Activated gamma-delta T cell (primary cell): ENCODE data around the gene TEX101.
"Not testable (repeated sequence)": the region's sequence is repeated elsewhere in the genome, so short reads cannot be mapped to it uniquely, and the experiment has no call there.

Source experiments
- DNase-seq: peaks from one replicate; lab custom pipeline; 2025; lab: John Stamatoyannopoulos, UW
- total RNA-seq, 2 donors: gene quantifications; one replicate each; lab custom pipeline; 2026; lab: John Stamatoyannopoulos, UW

Gene TEX101
- 0 reads per million in 2 donors for total RNA-seq

GRCh38 chr19:43414554-43414953 lies at the start of gene TEX101:
Gene TEX101, plus strand, starts transcription at chr19:43414890. Its CDS starts 1,030 bp downstream, at chr19:43415920.
- DNase-seq = no peak

- not testable (repeated sequence) for DNase-seq
These were observed 49.0 kb upstream of the TEX101 start for GRCh38 chr19:43365677-43366076.

- no peak for DNase-seq
These were observed 46.9 kb upstream of the TEX101 start for GRCh38 chr19:43367822-43368221.

GRCh38 chr19:43368897-43369296 lies 45.8 kb upstream of the TEX101 start:
- not testable (repeated sequence) for DNase-seq

GRCh38 chr19:43371909-43372308 lies 42.8 kb upstream of the TEX101 start:
- DNase-seq = no peak

- DNase-seq = no peak
These were observed 42.2 kb upstream of the TEX101 start for GRCh38 chr19:43372462-43372861.

- DNase-seq = not testable (repeated sequence)
These were observed 37.1 kb upstream of the TEX101 start for GRCh38 chr19:43377624-43378023.

- DNase-seq = no peak
These were observed 34.7 kb upstream of the TEX101 start for GRCh38 chr19:43380008-43380407.

GRCh38 chr19:43380771-43381386 lies 33.8 kb upstream of the TEX101 start:
- DNase-seq = no peak

GRCh38 chr19:43382586-43383216 lies 32.0 kb upstream of the TEX101 start:
- not testable (repeated sequence) for DNase-seq

GRCh38 chr19:43383254-43383653 lies 31.4 kb upstream of the TEX101 start:
- DNase-seq = not testable (repeated sequence)

GRCh38 chr19:43383759-43384158 lies 30.9 kb upstream of the TEX101 start:
- not testable (repeated sequence) for DNase-seq

GRCh38 chr19:43390903-43391551 lies 23.7 kb upstream of the TEX101 start:
- DNase-seq = not testable (repeated sequence)

- DNase-seq = not testable (repeated sequence)
These were observed 23.1 kb upstream of the TEX101 start for GRCh38 chr19:43391552-43391935.

- not testable (repeated sequence) for DNase-seq
These were observed 21.2 kb upstream of the TEX101 start for GRCh38 chr19:43393501-43393900.

- no peak for DNase-seq
These were observed 19.1 kb upstream of the TEX101 start for GRCh38 chr19:43395561-43395960.

GRCh38 chr19:43406297-43406696 lies 8.4 kb upstream of the TEX101 start:
- no peak for DNase-seq

- DNase-seq = no peak
These were observed 7.2 kb upstream of the TEX101 start for GRCh38 chr19:43407416-43408005.

- no peak for DNase-seq
These were observed 6.6 kb upstream of the TEX101 start for GRCh38 chr19:43408043-43408442.

- DNase-seq = no peak
These were observed 5.3 kb upstream of the TEX101 start for GRCh38 chr19:43409415-43409814.

GRCh38 chr19:43412441-43412840 lies 2.2 kb upstream of the TEX101 start:
- no peak for DNase-seq

GRCh38 chr19:43416951-43417623 lies 2.4 kb downstream of the TEX101 start:
- no peak for DNase-seq
